ENCODE data around the gene GCNT1.

DNA sequence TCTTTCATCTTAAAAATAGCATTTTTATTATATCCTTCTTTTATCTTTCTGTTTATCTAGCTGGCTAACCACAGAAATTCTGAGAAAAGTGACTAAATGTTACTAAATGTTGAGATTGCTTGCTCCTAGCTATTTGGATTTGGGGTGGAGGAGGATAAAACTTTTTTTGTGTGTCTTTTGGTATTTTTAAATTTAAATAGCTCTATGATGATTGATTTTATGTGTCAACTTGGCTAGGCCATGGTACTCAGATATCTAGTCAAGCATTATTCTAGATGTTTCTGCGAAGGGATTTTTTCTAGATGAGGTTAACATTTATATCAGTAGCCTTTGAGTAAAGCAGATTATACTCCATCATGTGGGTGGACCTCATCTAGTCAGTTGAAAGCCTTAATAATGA, 75.0 kb downstream of the GCNT1 start:
- TF ChIP-seq, protein P1, sequence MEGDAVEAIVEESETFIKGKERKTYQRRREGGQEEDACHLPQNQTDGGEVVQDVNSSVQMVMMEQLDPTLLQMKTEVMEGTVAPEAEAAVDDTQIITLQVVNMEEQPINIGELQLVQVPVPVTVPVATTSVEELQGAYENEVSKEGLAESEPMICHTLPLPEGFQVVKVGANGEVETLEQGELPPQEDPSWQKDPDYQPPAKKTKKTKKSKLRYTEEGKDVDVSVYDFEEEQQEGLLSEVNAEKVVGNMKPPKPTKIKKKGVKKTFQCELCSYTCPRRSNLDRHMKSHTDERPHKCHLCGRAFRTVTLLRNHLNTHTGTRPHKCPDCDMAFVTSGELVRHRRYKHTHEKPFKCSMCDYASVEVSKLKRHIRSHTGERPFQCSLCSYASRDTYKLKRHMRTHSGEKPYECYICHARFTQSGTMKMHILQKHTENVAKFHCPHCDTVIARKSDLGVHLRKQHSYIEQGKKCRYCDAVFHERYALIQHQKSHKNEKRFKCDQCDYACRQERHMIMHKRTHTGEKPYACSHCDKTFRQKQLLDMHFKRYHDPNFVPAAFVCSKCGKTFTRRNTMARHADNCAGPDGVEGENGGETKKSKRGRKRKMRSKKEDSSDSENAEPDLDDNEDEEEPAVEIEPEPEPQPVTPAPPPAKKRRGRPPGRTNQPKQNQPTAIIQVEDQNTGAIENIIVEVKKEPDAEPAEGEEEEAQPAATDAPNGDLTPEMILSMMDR (IDR thresholded peaks at IDR 0.05): no peak
- no peak for TF ChIP-seq EZH2 (IDR thresholded peaks at IDR 0.05; ENCODE audit: borderline replicate concordance, insufficient read depth, low read depth, low read length, poor library complexity, severe bottlenecking)
